Ishikawa (cell line): ENCODE results near the gene MVD.
A peak's percentile ranks its signal among the peaks of the same experiment; 100 is the strongest.

Experiments
- CEBPB ChIP-seq: IDR thresholded peaks from 2 replicates; pipeline ENCODE4 v1.6.1; 2012
- CREB1 ChIP-seq: IDR thresholded peaks from 2 replicates; pipeline ENCODE4 v1.6.1; 2012; ENCODE audit warnings: low read depth
- EGR1 ChIP-seq: IDR thresholded peaks from 2 replicates; pipeline ENCODE4 v1.6.1; 2012
- EP300 ChIP-seq: IDR thresholded peaks from 2 replicates; pipeline ENCODE4 v1.6.1; 2012; ENCODE audit warnings: borderline replicate concordance
- FOXM1 ChIP-seq: IDR thresholded peaks from 2 replicates; pipeline ENCODE4 v1.6.1; 2012; ENCODE audit warnings: low read depth, borderline replicate concordance
- MAX ChIP-seq: IDR thresholded peaks from 2 replicates; pipeline ENCODE4 v1.6.1; 2012
- NFIC ChIP-seq: IDR thresholded peaks from 2 replicates; pipeline ENCODE4 v1.6.1; 2012
- RAD21 ChIP-seq: IDR thresholded peaks from 2 replicates; pipeline ENCODE4 v1.6.1; 2012; ENCODE audit warnings: low read depth
- REST ChIP-seq: IDR thresholded peaks from 2 replicates; pipeline ENCODE4 v1.6.1; 2012; ENCODE audit warnings: low read depth, mild to moderate bottlenecking
- TAF1 ChIP-seq: IDR thresholded peaks from 2 replicates; pipeline ENCODE4 v1.6.1; 2012; ENCODE audit warnings: low read depth, mild to moderate bottlenecking
- TCF12 ChIP-seq: IDR thresholded peaks from 2 replicates; pipeline ENCODE4 v1.6.1; 2012; ENCODE audit warnings: low read depth
- TEAD4 ChIP-seq: IDR thresholded peaks from 2 replicates; pipeline ENCODE4 v1.6.1; 2012
- USF1 ChIP-seq: IDR thresholded peaks from 2 replicates; pipeline ENCODE4 v1.6.1; 2012
- YY1 ChIP-seq: IDR thresholded peaks from 2 replicates; pipeline ENCODE4 v1.6.1; 2012; ENCODE audit warnings: low read depth
- ZBTB7A ChIP-seq: IDR thresholded peaks from 2 replicates; pipeline ENCODE4 v1.6.1; 2012; ENCODE audit warnings: low read depth

Gene MVD

GRCh38 chr16:88652762-88653063, 10.2 kb downstream of the MVD start:
- TF ChIP-seq USF1: no peak

- TF ChIP-seq EP300 (no peak), YY1 (no peak), FOXM1 (no peak), TCF12 (no peak), TEAD4 (no peak), NFIC (no peak), EGR1 (no peak), MAX (no peak), REST (no peak), RAD21 (no peak), CEBPB (no peak), CREB1 (no peak), USF1 (no peak), ZBTB7A (no peak), TAF1 (no peak)
These were observed 10.7 kb downstream of the MVD start for GRCh38 chr16:88651989-88652761.

GRCh38 chr16:88651276-88651988, 11.5 kb downstream of the MVD start:
- TF ChIP-seq ZBTB7A (peak; percentile 67; the same call in 1 of the 2 replicates), RAD21 (no peak; the same call in 1 of the 2 replicates), MAX (peak; percentile 72), REST (no peak), NFIC (peak; percentile 14; the same call in 1 of the 2 replicates), FOXM1 (no peak), USF1 (0 out of 2 replicates have a peak, but pooled peaks have one; percentile 6), EGR1 (no peak; the same call in 1 of the 2 replicates), TAF1 (no peak), YY1 (0 out of 2 replicates have a peak, but pooled peaks have one; percentile 13), CEBPB (0 out of 2 replicates have a peak, but pooled peaks have one; percentile 5), TCF12 (peak; percentile 66; the same call in 1 of the 2 replicates), TEAD4 (peak; percentile 38; the same call in 1 of the 2 replicates), CREB1 (peak; percentile 66), EP300 (peak; percentile 61; the same call in 1 of the 2 replicates)

GRCh38 chr16:88650749-88651275, 12.1 kb downstream of the MVD start, which contains the start of gene CYBA:
TSS of gene CYBA (minus strand) at chr16:88651053. CDS start at chr16:88651013, 40 bp downstream.
- TF ChIP-seq YY1 (no peak), TAF1 (peak; percentile 81), EP300 (no peak), MAX (peak; percentile 66), TCF12 (peak; percentile 12; the same call in 1 of the 2 replicates), USF1 (peak; percentile 44; the same call in 1 of the 2 replicates), RAD21 (no peak)
